Stimulated activated CD4-positive, alpha-beta T cell treated with anti-CD3 and anti-CD28 coated beads, Interleukin-12 subunit alpha, Interleukin-12 subunit beta, amount 100 ng/mL, for 24 hours (primary cell): ENCODE measurements around the gene DGUOK.

Experiments used
- DNase-seq, 2 experiments: peaks; one replicate each; pipeline ENCODE4 v3.0.0-alpha.2; 2020; ENCODE audit warnings: low read depth in 2 of 2

Gene DGUOK

DNA sequence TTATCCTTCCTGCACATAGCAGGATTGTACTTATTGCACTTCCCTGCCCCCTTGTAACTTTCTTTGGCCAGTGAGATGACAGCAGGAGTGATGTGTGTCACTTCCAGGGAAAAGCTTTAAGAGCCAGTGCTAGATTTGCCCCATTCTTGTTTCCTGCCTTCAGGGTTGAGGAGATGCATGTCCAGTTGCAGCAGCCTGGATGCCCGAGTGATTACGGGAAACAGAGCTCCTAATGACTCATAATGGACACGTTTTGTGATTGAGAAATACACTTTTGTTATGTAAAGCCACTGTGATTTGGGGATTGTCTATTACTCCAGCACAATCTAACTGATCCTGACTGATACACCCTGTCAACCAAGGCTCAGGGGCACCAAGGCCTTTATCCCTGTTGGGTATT is 53.0 kb downstream of the DGUOK start:
- no peak for DNase-seq

DNA sequence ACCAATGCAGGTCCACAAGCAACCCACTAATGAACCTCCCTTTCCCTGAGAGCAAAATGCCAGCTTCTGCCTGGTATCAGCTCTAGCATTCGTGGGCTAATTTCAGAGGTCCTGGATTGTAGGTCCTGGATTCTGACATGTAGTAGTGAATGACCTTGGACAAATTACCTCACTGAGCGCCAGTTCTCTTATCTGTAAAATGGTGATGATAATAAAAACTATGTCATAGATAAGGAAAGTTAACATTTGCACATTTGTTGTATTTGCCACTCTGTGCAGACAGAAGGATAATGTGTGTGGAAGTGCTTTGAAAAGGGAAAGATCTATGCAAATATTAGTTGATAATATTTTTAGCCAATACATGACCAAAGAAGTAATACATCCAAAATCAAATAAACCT is 53.9 kb downstream of the DGUOK start:
- no peak for DNase-seq

DNA sequence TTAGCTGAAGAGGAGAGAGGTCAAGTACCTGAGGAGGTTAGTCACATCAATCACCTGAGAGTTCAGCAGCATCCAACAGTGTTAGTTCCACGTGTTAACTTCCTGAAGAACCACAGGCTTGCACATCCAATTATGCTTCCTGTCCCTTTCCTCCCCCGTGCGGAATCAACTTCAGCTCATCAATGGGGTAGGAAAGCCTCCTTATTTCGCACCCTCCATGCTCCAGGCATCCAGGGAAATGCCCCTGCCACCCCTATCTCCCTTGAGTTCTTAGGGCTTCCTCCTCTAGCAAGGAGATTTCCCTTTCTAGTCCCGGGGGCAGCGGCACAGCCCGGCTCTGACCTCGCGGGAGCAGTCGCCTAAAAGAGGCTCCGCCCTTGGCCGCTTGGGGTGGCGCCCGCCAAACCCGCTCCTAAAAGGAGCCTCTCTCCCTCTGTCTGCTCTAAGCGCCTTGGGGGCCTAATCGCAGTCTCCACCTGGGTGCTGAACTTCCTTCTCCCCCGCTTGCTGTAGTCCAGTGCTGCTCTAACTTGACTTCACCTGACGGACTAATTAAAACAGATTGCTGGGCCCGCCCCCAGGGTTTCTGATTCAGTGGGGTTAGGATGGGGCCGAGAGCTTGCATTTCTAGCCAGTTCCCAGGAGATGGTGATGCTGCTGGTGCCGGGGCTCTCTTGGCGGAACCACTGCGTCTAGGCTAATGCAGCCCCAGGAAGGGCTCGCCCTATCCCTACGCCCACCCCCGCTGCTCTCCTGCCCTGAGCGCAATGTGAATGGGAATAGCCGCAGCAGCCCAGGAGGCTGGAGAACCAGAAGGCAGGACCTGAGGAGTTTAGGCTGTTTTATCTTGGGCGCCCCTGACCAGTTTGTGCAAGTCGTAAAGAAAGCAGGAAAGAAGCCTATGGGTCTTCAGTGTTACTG is 54.7 kb downstream of the DGUOK start:
- peak in 1 of 2 experiments; percentile 45 for DNase-seq

DNA sequence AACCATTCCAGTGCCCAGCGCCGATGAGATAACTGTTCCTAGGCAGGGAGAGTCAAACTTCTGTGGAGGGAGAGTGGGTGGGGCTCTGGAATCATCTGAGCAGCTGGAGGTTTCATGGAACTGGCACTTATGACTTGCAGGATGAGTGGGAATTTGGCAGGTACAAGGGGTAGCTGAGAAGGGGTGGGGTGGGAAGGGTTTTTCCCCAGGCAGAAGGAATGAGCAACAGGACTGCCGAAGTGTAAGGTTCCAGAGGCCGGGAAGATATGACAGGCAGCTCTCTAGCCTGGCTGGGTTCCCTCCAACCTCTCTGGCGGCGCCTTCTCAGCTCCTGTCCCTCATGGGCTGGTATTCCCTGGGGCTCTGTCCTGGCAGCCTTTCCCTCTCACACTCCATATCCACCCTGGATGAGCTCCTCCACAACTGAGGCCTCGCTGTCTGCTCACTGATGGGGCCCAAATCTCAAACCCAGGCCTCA is 55.5 kb downstream of the DGUOK start:
- DNase-seq, result no peak

DNA sequence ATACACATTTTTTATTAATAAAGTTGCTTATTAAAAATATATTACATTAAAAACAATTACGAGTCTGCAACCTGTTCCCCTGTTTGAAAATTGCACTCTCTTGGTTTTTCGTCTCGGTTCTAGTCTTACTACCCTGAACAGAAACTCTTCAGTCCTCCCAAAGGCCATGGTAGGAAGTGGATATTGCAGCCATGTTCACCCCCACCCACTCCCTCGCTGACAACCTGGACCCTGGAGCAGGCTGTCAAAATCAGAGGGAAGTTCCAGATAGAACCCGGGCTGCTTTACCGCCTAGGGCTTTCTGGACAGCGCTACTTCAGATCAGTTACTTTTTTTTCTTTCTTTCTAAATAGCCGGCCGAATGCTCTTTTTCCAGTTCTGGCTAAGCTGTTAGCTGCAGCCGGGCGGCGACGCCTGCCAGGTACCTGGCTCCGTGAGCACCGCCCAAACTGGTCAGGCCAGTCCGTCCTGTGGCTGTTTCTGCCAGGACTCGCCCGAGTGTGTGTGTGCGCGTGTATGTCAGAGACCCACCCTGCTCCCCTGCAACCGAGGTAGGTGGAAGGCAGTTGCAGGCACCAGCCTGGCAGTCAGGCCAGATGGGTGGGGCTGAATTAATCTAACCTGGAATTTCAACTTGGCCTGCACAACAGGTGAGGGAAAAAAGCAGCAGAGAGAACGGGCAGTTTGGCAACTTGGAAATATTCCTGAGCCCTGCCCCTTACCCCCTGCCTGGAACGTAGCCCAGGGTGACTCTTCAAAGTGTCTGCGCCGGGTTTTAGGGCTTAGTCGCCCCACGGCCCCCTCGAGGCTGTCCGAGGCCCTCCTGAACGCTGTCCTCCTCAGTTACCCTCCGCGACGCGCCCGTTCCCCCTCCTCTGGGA is 56.9 kb downstream of the DGUOK start:
- DNase-seq, result no peak

DNA sequence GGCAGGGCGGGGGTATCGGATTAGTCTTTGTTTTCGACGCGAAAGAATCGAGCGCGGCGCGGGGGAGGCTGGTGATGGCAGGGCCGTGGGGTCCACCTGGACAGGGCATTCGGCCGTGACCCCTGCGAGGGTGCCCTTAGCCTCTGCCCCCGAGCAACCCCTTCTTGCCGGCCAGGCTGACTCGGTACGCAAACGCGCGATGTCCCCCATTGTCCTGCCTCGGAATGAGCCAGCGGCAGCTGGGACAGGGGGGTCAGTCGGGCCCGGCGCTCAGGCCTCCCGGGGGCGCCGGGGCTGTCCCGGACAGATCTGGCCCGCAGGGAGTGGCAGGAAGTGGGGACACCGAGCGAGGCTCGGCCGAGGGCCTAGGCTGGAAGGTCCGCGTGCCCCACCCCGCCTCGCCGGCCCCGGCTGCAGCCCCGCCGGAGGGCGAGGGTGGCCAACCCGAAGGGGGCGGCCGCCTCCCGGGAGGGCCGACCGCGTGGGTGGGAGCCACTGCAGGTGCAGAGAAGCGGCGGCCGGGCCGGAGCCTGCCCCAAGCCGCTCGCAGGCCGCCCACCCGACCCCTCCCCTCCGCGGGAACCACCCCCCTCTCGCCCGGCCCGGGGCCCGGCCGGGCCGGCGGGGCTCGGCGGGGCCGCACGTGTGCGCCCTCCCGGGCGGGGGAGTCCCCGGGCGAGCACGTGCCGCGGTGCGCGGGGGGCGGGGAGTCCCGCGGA is 57.7 kb downstream of the DGUOK start, which contains the start of gene TET3:
TSS of gene TET3 (plus strand) at position 708 of the 719 bp plus-strand sequence. CDS start 1,494 bp downstream, outside the sequence.
- no peak for DNase-seq

DNA sequence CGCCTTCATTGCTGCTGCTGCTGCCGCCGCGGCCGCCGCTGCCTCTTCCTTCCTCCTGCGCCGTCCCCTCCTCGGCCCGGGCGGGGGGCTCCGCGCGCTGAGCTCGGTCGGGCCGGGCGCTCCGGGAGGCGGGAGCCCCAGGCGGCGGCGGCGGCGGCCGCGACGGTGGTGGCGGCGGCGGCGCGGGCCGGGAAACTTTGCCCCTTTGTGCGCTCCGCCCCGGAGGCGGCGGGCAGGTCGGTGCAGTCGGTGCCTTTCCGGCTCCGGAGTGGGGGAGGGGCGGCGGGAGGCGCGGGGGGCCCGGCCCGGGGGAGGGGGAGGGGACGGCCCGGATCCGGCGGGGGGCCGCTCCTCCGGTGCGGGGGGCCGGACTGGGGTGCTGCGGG is 58.2 kb downstream of the DGUOK start:
- DNase-seq, result peak in 1 of 2 experiments; percentile 56

DNA sequence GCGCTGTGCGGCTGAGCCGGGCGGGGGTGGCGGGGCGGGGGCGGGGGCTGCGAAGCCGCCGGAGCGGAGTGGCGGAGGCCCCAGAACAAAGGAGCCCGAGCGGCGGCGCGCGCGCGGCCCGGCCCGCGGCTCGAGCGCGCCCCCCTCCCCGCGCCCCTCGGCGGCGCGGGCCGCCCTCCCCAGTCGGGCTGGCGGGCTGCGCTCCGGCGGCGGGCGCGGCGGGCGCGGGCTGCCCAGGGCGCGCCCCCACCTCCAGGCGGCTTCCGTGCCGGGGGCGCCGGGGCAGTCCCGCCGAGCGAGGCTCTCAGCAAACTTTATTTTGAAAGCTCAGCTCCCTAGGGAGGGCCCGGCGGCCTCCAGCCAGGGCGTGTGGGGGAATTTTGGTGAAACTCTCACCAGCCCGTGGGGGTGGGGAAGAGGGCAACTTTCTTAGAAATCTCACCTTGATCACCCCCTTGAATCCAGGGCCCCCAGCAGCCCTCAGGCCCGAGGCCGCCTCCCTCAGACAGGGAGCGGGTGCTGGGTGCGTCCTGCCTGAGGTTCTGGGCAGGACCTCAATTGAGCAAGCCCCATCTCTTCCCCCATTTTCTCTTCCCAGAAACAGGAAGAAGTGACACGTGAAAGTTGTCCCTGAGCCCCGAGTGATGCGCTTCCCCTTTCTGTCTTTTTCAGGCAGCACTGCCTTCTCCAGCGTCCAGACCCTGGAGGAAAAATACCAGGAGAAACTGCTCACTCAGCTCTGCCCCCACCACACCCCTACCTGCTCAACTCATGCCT is 58.8 kb downstream of the DGUOK start:
- peak; percentile 54 to 63 for DNase-seq

DNA sequence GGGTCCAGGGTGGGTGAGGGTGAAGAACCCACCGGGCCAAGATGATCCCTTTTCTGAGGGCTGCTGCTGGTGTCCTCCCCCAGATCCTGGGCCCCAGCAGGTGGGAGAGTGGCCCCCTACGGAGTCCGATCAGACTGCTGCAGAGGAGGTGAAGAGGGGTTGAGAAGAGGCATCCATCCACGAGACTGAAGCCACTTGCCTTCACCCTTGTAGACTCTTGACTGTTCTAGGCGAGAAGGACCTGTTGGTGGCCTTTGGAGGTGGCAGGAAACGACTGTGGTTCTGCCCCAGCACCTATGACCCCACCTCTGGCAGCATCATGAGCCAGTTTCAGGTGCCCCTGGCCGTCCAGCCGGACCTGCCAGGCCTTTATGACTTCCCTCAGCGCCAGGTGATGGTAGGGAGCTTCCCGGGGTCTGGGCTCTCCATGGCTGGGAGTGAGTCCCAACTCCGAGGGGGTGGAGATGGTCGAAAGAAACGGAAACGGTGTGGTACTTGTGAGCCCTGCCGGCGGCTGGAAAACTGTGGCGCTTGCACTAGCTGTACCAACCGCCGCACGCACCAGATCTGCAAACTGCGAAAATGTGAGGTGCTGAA is 59.5 kb downstream of the DGUOK start:
- no peak for DNase-seq

DNA sequence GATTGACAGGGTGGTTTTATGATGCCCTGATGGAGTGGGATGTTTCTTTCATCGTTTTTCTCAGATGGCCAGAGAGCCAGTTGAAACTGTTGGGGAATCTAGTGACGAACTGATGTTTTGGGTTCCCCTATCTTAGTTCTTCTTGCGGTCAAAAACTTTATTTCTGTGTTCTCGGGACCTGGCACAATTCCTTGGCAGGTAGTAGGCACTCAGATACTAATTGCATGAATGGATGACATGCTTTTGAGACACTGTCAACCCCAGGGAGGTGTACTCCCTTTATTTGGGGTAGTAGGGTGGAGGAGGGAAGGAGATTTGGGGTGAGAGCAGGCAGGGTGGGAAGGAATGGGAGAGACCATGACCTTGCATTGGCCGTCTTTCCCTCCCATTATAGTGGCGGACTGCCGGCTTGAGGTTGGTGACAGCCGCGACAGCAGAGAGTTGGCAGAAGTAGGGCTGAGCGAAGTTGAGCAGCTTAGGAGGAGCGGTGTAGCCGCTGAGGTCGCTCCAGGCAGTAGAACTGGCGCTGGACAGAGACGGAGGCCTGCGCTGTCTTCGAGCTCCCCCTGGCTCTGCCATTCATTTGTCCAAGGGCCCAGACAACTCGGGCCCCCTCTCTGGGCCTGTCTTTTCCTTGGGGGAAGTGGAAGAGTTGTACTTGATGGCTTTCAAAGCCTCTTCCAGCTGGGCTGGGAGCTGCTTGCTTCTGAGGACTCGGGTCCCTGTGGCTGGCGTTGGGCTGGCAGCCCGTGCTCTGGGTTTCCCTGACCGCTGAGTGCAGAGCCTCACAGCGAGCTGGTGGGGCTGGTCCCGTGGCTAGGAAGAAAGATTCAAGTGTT is 60.6 kb downstream of the DGUOK start:
- no peak for DNase-seq

DNA sequence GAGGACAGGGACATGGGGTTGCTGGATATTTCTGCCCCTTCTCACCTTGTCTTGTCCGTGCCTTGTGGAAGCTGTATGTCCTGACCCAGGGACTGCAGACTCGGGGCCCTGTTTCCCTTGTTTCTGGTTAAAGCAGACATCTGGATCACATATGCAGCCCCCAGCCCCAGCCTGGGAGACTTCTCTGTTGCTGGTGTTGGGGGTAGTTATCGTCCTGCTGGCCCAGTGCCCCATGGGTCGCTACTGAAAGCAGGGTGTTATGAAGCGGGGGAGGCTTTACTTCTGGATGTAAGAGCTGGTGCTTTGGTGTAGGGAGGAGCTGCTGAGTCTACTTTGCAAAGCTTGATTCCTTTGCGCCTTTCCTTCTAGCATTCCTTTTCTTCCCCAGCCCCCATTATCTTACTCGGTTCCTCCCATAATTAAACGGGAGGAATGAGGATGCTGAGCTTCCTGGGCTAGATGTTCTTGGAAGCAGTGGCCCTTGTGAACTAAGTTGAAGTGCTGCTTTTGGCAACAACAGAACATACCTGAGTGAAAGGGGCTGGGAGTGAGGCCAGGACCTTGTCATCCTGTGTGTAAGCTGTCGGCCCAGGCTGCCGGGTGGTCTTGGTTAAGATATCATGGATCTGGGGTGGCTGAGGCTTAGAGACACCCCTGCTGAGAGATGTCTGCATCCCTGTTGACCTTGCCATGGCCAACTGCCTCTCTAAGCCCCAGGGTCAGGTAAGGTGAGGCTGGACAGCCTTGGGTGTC is 61.4 kb downstream of the DGUOK start:
- no peak for DNase-seq

DNA sequence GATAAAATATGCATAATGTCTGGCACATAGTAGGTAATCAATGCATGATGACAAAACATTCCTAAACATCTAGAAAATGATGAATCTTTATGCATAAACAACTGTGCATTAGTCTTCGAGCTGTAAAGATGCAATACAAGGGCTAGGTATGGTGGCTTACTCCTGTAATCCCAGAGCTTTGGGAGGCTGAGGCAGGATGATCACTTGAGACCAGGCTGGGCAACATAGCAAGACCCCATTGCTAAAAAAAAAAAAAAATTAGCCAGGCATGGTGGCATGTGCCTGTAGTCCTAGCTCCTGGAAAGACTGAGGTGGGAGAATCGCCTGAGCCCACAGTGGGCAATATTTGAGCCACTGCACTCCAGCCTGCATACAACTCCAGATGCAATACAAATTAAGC is 63.3 kb downstream of the DGUOK start:
- DNase-seq, result no peak

DNA sequence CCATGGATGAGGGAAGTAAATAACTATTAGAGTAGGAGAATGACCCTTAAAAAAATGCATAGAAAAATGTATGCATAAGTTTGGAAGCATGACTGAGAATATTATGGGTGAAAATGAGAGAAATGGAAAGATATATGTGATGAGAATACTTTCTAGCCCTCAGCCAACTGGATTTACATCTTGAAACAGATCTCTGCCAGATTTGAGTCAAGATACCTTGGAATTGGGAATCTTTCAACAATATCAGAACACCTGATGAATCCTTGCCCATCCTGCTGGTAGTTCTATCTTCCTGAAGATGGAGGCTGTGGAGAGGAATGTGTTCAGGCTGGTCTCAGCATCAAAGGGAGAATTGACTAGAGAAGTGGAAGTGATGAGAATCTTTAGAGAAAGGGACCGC is 63.9 kb downstream of the DGUOK start:
- DNase-seq, result no peak

DNA sequence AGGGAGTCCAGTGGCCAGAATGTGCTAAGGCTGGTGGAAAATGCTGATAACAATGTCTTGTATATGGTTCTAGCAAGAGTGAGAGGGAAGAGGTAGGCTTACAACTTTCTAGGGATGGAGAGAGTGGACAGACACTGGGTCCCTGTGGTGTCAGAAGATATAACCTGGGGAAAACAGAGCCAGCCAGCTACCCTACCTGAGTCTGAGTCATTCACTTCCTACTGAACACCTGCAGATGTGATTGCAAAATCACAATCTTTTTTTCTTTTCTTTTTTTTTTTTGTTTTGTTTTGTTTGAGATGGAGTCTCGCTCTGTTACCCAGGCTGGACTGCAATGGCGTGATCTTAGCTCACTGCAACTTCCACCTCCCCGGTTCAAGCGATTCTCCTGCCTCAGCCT is 65.4 kb downstream of the DGUOK start:
- DNase-seq, result no peak

DNA sequence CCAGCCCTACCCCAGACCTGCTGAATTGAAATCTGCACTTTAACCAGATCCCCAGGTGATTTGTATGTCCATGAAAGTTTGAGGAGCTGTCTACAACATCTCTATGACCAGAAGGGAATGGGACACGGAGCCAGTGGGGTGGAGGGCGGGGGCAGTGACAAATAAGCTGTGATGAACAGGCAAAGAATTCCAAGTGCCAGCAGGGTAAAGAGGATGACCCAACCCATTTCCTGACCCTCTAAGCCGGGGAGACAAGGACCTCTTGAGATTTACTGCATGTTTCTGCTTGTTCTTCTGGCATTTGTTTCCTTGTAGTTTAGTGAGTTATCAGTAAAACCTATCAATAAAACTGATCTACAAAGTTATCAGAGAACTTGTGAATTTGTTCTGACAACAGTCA is 66.7 kb downstream of the DGUOK start:
- DNase-seq, result no peak

DNA sequence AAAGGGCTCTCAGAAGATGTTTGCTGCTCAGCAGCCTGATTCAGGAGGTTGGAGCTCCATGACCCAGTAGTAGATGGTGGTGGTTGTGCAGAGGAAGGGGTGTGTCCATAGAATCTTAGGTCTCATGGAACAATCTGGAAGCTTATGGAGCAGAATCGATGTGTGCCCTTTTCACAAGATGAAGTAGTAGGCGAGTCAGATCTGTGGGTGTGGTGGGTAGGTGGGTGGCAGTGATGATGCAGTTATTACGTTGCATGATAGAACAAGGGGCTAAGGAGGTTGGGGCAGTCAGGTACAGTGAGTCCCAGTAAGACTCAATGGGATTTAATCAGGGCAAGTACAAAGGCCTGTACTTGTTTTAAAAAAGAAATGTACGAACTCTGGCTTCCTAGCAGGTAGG is 67.1 kb downstream of the DGUOK start:
- no peak for DNase-seq

DNA sequence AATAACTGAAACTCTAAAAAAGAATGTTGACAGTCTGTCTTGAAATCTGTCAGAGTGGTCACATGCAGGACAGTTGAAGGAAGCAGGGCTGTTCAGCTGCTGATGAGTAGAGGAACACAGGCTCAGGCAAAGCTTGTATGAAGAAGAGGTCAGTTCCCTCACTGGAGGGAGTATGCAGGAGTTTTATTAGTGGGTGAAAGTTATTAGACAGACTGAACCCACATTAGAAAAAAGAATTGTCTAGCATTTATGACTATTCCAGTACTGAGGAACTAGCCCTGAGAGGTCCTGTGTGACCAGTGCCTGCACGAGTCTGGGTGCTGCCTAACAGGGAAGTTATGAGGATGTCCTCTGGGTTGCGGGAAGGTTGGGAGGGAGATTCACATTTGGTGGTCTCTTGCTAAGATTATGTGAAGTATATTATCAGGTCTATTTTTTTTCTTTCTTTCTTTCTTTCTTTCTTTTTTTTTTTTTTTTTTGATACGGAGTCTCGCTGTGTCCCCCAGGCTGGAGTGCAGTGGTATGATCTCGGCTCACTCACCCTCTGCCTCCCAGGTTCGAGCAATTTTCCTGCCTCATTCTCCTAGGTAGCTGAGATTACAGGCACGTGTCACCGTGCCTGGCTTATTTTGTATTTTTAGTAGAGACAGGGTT is 67.6 kb downstream of the DGUOK start:
- no peak for DNase-seq

DNA sequence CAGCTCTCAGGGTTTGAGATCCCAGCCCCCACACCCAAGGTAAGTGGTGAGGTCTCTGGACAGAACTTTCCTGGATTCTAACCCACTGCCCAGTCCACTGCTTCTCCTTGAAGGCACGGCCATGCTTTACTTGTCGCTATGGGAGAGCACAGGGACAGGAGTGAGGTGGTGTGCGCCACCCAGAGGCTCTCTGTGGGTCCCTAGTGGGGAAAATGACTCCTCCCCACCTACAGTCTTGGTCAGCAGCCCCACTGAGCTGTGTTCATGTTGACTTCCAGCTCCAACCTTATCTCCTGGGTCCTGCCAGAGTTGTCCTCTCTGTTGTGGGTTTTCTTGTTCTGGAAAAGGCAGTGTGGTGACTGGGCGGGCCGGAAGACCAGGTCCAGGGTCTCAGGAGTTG is 69.1 kb downstream of the DGUOK start:
- DNase-seq, result no peak
